ENCODE measurements around the gene COPG2.

Gene COPG2

DNA sequence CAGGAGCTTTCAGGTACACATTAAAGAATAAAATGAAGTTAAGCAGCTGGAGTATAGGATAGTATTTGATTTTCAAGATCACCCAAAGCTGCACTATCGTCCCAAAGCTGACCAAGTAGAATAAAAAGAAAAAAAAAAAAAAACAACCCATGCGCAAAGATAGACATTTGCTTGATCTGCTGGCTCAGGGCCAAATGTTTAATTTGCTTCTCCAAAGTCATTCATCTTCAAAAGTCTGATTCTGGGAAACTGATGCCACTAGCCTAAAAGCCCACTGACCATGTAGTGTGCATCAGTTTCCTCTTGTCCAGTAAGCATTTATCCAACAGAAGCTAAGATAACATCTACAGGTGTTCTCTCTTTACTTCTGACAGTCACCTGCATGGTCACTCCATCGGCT, 162.2 kb downstream of the COPG2 start:
- in situ Hi-C loops (cut with MboI; ENCODE audit: low sequenced_read_pairs): no loop called here

DNA sequence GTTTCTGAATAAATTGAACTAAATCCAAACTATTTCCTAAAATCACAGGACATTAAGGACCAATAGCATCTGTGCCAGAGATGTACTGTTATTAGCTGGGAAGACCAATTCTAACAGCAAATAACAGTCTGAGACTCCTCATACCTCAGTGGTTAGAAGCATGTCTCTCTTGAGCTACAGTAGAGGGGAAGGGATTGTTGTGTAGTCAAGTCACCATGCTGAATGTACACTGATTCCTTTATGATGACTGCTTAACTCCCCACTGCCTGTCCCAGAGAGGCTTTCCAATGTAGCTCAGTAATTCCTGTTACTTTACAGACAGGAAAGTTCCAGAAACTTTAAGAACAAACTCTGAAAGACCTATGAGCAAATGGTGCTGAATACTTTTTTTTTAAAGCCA, 162.8 kb downstream of the COPG2 start:
- in situ Hi-C loops (cut with MboI; ENCODE audit: low sequenced_read_pairs): no loop called here

DNA sequence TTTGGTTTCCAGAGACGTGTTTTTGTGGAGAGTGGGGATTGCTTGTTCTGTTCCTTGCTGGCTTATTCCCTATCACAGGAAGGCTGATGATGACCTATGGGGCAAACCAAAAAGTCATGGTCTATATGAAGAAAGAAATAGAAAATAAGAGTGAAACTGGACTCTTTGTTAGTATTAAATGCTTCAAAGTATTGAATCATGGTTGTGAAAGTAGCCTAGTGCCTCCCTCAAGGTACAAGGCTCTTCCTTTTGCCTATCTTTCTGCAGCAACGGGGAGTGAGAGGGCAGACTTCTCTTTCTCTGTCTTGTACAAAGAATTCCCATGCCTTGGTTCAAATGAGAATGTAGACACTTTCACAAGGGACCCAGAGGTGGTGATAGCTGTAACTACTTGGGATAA, 167.6 kb downstream of the COPG2 start:
- in situ Hi-C loops (cut with MboI; ENCODE audit: low sequenced_read_pairs): no loop called here

DNA sequence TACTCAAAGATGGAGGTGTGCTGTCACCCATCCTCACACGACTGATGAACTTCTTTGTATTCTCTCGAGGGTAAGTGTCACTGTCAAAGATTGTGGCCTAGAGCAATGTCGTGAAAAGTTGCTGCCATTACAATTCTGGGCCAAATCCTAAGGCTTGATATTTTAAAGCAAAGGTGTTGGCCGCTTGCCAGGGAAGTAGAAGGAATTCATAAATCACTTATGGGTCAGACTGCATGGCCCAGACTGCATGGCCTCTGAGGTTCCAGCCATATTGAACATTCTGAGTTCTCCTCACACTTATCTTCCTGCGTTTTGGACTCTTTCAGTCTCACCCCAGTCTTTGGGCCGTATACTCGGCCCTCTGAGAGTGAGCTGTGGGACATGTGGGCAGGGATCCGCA, 168.1 kb downstream of the COPG2 start:
- in situ Hi-C loops (cut with MboI; ENCODE audit: low sequenced_read_pairs): no loop called here

DNA sequence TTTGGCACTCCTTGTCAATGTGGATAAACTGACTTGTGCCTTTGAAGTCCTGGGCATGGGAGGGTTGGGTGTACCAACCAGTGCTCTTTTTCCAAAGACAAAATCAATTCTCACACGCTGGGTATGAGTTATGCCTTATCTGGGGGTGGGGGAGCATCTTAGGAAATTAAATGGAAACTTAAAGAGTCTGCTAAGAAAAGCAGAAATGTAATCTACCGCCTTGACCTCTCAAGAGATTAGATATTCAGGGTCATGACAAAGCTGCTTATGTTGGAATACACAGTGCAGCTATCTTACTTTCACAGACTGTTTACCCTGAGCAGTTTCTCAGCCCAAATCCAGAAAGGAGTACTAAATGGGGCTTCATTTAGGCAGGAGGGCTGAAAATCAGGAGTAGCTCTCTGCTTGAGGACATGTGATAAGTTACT, 174.1 kb downstream of the COPG2 start:
- in situ Hi-C loops (cut with MboI; ENCODE audit: low sequenced_read_pairs): no loop called here

DNA sequence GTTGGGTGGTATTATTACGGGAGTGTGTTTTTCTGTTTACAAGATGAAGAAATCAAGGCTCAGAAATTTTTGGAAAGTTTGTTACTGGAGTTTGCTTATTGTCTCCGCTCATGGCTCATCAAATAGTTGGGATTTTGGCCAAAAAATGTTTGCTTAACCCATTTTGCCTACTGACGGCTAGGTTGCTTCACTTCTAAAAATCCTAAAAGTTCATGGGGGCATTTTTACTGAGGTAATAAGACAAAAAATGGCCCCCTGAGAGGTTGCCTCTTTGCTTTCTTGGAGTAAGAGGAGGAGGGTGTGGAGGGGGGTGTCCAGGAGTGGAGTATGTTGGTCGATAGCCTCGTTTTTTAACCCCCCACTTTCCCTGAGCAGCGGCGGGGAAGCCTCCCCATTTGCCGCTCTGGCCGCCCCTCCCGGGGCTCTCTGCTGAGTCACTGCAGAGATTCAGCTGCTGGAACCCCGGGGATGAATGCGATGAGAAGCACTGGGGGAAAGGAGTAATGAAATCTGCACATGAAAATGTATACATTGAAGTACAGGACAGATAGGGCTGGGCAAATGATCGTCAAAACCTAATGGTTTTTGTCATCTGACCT, 175.2 kb downstream of the COPG2 start:
- in situ Hi-C loops (cut with MboI; ENCODE audit: low sequenced_read_pairs): no loop called here

DNA sequence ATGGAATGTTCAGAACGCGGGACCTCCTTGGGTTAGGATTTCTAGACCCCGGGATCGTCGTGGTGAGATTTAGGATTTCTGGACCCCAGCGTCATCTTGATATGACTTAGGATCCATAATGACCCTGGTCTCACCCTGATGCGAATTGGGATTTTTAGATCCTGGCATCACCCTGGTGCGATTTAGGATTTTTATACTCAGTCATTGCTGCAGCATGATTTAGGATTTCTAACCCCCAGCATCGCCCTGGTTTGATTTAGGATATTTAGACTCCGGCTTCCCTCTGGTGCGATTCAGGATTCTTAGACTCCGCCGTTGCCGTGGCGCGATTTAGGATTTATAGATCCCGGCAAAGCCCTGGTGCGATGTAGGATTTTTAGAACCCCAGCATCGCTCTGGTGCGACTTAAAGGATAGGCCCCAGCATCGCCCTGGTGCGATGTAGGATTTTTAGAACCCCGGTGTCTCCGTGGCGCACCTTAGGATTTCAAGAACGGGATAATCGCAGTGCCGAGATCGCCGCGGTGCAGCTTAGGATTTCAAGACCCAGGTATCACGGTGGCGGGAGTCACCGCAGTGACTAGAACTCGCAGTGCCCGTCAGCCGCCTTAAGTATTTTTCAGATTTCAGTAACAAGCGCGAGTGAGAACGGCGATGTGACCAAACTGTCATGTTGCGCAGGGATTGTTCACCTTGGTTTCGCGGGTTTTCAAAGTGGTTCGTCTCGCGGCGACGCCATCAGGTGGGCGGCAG, 175.8 kb downstream of the COPG2 start:
- in situ Hi-C loops (cut with MboI; ENCODE audit: low sequenced_read_pairs): no loop called here

DNA sequence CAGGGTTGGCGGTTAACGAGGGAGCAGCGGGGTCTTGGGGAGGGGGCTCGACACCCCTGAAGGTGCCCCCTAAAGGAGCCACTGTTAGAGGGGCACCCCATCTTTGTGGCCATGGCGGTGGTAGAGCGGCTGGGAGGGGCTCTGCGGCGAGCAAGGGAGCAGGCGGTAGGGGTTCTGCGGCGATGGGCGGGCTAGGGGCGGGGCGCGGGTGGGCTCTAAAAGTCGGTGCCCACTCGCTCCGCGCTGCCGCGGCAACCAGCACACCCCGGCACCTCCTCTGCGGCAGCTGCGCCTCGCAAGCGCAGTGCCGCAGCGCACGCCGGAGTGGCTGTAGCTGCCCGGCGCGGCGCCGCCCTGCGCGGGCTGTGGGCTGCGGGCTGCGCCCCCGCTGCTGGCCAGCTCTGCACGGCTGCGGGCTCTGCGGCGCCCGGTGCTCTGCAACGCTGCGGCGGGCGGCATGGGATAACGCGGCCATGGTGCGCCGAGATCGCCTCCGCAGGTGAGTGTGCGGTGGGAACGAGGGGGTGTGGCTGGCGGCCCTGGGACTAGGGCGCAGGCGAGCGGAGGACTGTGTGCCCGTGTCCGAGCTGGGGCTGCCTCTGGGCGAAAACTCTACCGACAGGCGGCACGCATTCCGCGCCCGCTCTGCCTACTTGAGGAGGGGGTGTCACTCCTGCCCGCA, 176.6 kb downstream of the COPG2 start, which contains the start of gene MEST:
Gene MEST (plus strand): TSS at position 245 of the 682 bp plus-strand sequence. CDS start 229 bp downstream, at position 474.
- in situ Hi-C loops (cut with MboI; ENCODE audit: low sequenced_read_pairs): no loop called here

DNA sequence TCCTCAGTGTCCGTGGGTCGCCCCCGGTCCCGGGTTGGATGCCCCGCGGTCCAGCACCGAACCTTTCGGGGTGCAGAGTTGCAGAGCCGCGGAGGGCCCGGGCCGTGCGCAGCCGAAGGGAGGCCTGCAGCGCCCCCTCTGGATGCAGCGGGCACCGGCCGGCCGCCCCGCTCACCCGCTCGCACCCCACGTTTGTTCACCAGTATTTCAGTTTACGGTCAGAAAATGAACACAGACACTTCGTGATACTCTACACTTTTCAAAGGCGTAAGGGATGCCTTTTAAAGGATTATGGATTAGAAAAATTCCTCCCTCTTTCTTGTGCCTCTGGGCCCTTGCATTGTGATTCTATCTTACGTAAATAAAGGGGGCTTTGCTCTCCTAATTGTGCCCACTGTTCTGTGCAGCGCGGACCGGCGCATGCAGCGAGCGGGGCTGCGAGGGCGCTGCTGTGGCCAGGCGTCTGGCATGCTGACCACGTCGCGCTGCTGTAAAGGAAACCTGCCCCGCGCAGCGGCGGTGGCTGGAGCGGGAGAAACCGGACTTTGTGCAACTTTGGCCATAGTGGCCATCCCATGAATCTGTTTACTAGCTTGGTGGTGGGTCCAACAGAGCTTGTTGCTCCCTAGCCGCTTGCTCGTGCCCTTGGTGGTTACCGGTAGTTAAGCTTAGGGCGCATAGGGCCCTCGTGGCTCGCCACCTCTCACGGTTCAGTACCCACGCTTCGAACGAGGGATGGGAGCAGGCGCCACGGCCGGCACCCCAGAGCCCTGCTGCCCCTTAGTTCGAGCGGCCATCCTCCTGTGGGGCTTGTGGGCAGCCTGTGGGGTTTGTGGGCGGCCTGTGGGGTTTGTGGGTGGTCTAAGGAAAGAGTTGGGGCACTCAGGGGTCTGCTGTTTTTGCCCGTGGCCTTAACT, 177.4 kb downstream of the COPG2 start:
- in situ Hi-C loops (cut with MboI; ENCODE audit: low sequenced_read_pairs): no loop called here

DNA sequence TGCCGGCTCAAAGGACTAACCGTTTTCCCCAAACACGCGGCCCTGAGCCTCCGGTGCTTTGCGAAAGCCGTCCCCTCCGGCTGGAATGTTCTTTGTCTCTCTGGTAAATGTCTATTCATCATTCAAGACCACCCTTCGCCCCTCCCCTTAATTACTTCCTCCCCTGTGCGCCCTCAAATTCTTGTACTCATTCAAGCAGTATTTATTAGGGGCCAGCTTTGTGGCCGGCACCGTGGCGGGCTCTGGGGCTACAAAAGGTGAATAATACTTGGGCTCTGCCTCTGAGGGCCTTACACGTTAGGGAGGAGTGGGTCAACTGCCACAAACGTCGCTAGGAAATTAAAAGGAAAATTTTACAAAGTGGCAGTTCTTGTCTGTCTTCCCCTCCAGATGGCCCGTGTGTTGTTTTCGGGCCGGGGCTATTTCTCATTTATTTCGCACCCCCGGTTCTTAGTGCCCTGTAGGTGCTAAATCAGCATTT, 178.2 kb downstream of the COPG2 start:
- in situ Hi-C loops (cut with MboI; ENCODE audit: low sequenced_read_pairs): no loop called here

DNA sequence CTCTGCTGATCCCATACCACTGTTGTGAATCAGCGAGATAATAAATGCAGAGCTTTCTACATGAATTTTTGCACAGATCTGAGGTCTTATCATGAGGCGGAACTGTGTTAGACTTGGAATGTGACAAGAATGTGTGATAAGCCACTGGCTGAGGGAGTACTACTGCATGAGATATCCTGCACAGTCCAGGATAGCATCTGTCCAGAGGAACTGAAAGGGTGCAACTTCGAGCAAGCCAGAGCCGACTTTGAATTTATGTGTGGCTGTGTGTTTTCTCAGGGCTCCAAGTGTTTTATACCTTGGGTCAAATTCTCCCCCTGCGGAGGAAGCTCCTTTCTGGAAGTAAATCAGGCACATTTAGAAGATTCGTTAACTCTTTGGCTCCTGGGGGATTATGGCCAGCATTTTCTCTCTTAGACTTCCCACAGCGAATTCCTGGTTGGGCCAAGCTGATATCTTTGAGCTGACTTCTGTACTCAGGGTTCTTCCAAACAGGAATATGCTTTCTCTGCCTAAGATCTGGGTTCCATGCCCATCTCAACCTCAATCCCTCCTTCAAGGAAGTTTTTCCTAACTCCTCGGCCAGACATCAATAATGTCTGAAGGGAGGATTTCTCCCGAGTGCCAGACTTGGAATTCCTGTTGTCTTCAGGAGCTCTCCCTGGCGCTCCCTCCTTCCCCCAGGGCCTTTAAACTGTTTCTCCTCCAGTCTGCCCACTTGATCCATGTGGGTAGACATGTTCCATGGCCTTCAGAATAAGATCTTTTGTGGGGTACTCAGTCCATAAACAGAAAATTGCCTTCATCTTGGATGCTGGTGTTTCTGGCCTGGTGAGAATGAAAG, 179.2 kb downstream of the COPG2 start:
- in situ Hi-C loops (cut with MboI; ENCODE audit: low sequenced_read_pairs): no loop called here

DNA sequence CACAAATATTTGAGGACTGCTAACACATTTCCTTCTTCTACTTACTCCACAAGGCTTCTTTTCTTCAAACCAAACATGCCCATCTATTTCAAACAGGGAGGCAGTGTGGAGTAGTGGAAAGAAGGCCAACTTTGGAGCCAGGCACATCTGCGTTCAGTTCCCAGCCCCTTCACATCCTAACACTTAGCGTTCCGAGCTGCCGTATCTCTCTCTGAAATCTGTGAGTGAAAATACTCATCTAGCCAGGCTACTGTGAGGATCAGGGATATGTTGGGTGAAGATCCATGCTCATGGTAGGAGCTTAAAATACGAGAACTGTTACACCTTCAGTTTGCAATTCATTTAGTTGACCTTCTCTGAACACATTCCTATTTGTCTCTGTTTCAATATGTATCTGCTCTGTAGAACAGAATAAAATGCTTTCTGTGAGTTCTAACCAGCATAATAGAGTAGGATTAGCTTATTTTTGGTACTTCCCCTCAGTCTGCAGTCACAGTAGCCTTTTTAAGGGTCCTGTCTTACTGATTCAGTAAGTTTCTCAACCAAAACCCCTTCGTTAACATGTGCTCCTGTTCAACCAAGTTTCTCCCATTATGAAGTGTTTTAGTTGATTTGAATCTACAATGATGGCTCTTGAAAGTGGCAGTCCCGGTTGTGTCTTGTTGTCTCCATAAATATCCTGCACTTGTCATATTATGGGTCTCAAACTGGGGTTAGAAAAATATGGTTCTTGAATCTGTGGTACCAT, 180.0 kb downstream of the COPG2 start:
- in situ Hi-C loops (cut with MboI; ENCODE audit: low sequenced_read_pairs): no loop called here

DNA sequence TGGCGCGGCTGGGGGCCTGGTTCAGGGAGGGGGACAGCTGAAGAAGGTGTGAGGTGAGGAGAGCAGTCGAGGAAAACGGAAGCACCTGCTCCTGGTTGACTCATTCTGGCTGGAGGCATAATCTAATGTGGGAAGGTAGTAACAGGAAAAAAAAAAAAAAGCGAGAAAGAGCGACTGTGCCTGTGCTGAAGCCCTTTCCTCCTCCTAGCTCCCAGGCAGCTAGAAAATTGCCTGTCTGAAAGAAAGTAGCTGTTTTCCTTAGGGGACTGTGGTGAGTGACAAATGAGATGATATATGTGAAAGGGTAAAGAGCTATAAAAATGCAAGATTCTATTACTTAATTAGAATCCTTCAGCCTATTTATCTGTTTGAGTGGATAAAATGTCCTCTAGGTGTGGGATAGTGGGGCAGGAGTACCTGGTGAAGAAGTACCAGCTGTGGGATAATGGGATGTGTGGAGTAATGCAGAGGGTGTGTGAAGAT, 181.6 kb downstream of the COPG2 start:
- in situ Hi-C loops (cut with MboI; ENCODE audit: low sequenced_read_pairs): no loop called here

DNA sequence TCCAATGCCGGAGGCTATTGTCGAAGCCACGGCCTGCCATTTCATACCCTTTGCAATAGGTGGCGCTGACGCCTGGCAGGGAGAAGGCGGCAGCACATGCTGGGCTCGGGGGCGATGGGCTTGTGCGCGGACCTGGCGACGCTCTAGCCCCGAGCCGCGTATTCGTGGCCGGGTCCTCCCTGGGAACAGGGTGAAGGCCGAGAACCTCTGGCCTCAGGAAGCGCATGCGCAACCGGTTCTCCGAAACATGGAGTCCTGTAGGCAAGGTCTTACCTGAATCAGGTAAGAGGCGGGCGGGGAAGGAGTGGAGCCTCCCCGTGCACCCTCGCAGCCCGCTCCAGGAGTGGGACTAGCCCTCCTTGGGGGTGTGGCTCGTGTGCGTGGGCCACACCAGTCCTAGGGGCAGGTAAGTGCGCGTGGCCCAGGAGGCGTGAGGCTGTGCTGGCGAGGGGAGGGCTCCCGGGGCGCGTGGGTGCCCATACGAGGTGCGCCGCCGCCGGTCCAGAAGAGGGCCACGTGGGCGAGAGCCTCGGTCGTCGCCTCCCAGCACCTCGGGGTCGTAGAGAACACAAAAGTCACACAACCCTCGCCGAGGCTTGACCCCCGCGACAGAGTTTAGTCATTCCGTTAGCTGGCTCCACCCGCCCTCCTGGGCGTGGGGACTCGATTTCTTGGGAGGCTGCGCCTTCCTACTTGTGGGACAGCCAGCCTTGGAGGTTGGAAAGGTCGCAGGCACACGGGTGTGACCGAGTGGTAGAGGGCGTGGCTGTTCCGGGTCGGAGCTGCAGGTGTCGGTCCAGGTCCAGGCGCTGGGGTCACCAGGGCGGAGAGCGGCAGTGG, 182.2 kb downstream of the COPG2 start:
- in situ Hi-C loops (cut with MboI; ENCODE audit: low sequenced_read_pairs): no loop called here

DNA sequence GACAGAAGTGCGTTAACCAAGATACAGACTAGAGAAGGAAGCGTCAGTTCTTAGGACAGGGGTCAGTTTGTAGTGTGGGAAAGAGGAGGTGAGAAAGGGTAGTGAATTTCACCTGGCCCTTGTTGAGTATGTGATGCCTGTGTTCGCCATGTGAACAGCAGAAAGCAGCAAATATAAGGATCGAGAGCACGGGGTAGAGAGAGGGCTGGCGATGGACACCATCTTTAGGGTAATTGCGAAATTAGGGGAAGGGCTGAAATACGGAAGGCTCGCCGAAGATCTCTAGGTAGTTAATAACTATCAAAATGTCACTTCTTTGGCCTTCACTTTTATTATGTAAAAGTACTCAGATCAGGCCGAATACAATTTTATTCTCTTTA, 182.8 kb downstream of the COPG2 start:
- in situ Hi-C loops (cut with MboI; ENCODE audit: low sequenced_read_pairs): no loop called here

DNA sequence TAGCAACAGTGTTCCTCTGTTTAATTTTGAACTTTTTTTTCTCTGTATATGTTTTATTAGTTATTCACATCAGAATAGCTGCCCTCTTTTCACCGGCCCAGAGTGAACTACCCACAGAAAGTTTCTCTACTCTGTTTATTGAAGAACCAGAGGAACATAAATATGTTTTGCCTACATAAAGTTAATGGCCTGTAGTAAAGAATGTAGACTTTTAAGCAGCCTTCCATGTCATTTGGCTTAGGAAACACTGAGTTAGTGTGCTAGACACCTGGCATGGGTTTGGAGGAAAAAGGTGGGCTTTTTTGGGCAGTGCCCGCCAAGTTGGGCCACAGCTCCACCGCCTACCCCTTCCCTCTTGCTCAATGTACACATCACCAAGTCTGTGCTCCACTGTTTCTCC, 185.5 kb downstream of the COPG2 start:
- in situ Hi-C loops (cut with MboI; ENCODE audit: low sequenced_read_pairs): no loop called here

DNA sequence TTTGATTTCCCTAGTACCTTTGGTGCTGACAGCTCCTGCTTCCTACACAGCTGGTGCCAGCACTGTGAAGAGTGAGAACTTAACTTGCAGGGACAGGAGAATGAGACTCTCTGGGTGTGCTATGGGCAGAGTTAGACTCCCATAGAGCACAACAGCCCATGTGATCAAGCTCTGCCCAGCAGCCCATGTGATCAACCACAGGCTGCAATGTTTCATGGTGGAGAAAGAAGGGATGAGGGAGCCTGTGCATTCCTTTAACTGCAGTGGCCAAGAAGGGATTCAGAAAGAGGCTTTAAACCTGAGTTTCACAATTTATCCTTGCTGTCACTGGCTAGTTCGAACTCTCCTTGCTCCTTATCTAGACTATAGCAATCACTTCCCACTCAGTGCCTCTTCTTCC, 186.7 kb downstream of the COPG2 start:
- in situ Hi-C loops (cut with MboI; ENCODE audit: low sequenced_read_pairs): no loop called here

DNA sequence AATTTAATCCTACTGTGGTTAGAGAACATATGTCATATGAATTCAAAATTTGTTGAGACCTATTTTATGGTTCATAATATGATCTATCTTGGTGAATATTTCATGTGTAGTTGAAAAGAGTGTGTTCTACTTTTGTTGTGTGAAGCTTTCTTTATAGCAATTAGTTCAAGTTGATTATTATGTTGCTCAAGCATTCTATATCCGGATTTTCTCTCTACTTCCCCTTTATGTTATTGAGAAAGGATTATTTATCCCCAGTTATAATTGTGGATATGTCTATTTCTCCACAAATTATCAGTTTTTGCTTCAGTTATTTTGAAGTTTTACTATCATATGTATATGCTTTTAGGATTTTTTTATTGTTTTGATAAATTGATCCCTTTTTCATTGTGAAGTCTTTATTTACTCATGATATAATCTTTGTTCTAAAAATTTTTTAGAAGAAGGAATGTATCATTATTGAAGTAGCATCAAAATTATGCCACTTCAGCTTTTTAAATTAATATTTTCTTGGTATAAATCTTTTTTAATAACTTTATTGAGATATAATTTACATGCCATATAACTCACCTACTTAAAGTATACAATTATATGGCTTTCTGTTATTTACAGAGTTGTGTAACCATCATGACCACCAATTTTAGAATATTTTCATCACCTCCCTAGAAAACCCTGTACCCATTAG, 188.7 kb downstream of the COPG2 start:
- in situ Hi-C loops (cut with MboI; ENCODE audit: low sequenced_read_pairs): no loop called here
